CD14-positive monocyte (primary cell): Measurements from ENCODE around the gene PCP4. TPM values are rescaled to one million over a fixed set of nuclear protein-coding genes. Genes with fewer than 3 reads are reported as not detected.

Experiments
- DNase-seq, 3 donors: peaks; one replicate each; pipeline ENCODE4 v3.0.0-alpha.2; 2011 to 2022
- H2AFZ ChIP-seq: 2 replicates; pipeline ENCODE4 v1.6.0; 2012; ENCODE audit warnings: mild to moderate bottlenecking, low read depth, low read length, inconsistent platforms; ENCODE audit not compliant: insufficient read depth, poor library complexity, severe bottlenecking
- H3K27ac ChIP-seq, 2 donors: 1 replicate in 1 of 2; 2 replicates in 1 of 2; pipeline ENCODE4 v1.5.1; 2012 to 2013; ENCODE audit warnings: low read length in 2 of 2, control low read depth in 1 of 2, inconsistent platforms in 1 of 2, low read depth in 1 of 2, mild to moderate bottlenecking in 1 of 2
- H3K27me3 ChIP-seq, 2 donors: one replicate each; pipeline versions ENCODE4 v1.6.0 to v1.6.1; 2011 to 2013; ENCODE audit warnings: low read length in 2 of 2; ENCODE audit not compliant: control insufficient read depth in 2 of 2, insufficient read depth in 2 of 2
- H3K36me3 ChIP-seq, 2 donors: replicated peaks in 1 of 2; 1 replicate in 1 of 2; 2 replicates in 1 of 2; pipeline versions ENCODE4 v1.5.1 to v1.6.1; 2012 to 2013; ENCODE audit warnings: low read length in 2 of 2, control low read depth in 1 of 2, inconsistent platforms in 1 of 2, mild to moderate bottlenecking in 1 of 2; ENCODE audit not compliant: insufficient read depth in 2 of 2, control insufficient read depth in 1 of 2
- H3K4me1 ChIP-seq, 2 donors: 1 replicate in 1 of 2; 2 replicates in 1 of 2; pipeline versions ENCODE4 v1.5.1 to v1.6.1; 2012 to 2013; ENCODE audit warnings: low read length in 2 of 2, control low read depth in 1 of 2, inconsistent platforms in 1 of 2, mild to moderate bottlenecking in 1 of 2, moderate library complexity in 1 of 2; ENCODE audit not compliant: insufficient read depth in 2 of 2, control insufficient read depth in 1 of 2
- H3K4me2 ChIP-seq: replicated peaks from 2 replicates; pipeline ENCODE3; 2012; ENCODE audit warnings: low read length, moderate library complexity, mild to moderate bottlenecking; ENCODE audit not compliant: poor library complexity, severe bottlenecking; ENCODE audit errors: extremely low read depth
- H3K4me3 ChIP-seq, 3 experiments: fragments of 200-600 bp in 1 of 3; sonication (generic) in 1 of 3; replicated peaks in 1 of 3; 1 replicate in 2 of 3; 2 replicates in 1 of 3; pipeline ENCODE4 v1.5.1; 2011 to 2013; ENCODE audit warnings: low read length in 3 of 3, mild to moderate bottlenecking in 3 of 3, control low read depth in 2 of 3, low read depth in 2 of 3, inconsistent platforms in 1 of 3, moderate library complexity in 1 of 3
- H3K79me2 ChIP-seq: 2 replicates; pipeline ENCODE4 v1.6.0; 2012; ENCODE audit warnings: mild to moderate bottlenecking, control low read depth, inconsistent platforms, low read length, moderate library complexity; ENCODE audit not compliant: insufficient read depth
- H3K9ac ChIP-seq: 2 replicates; pipeline ENCODE4 v1.6.0; 2017; ENCODE audit warnings: low read length, mild to moderate bottlenecking; ENCODE audit not compliant: insufficient read depth, poor library complexity, severe bottlenecking
- H3K9me3 ChIP-seq, 2 donors: replicated peaks in 1 of 2; 1 replicate in 1 of 2; 2 replicates in 1 of 2; pipeline versions ENCODE4 v1.5.1 to v1.6.1; 2012 to 2013; ENCODE audit warnings: low read length in 2 of 2, control low read depth in 1 of 2; ENCODE audit not compliant: control insufficient read depth in 1 of 2, insufficient read depth in 1 of 2
- H4K20me1 ChIP-seq: 2 replicates; pipeline ENCODE4 v1.6.0; 2012; ENCODE audit warnings: mild to moderate bottlenecking, low read length, control low read depth, moderate library complexity; ENCODE audit not compliant: insufficient read depth
- H3K27ac Mint-ChIP-seq, 7 donors: one replicate each; pipeline ENCODE4 v1.8.0; 2020; ENCODE audit warnings: mild to moderate bottlenecking in 7 of 7, mixed read lengths in 7 of 7, moderate library complexity in 6 of 7, inconsistent platforms in 2 of 7
- H3K27me3 Mint-ChIP-seq, 3 donors: one replicate each; pipeline ENCODE4 v1.8.0; 2021 to 2022; ENCODE audit warnings: low read depth in 3 of 3, mild to moderate bottlenecking in 3 of 3, mixed read lengths in 3 of 3, moderate library complexity in 3 of 3, inconsistent platforms in 1 of 3
- H3K36me3 Mint-ChIP-seq, 2 donors: one replicate each; pipeline ENCODE4 v1.8.0; 2020; ENCODE audit warnings: mixed read lengths in 2 of 2, inconsistent platforms in 1 of 2, mild to moderate bottlenecking in 1 of 2
- H3K4me1 Mint-ChIP-seq: one replicate; pipeline ENCODE4 v1.8.0; 2020; ENCODE audit warnings: mild to moderate bottlenecking, mixed read lengths
- H3K4me3 Mint-ChIP-seq, 2 donors: one replicate each; pipeline ENCODE4 v1.8.0; 2020; ENCODE audit warnings: mild to moderate bottlenecking in 2 of 2, mixed read lengths in 2 of 2, moderate library complexity in 1 of 2
- H3K9me3 Mint-ChIP-seq, 7 donors: one replicate each; pipeline ENCODE4 v1.8.0; 2020 to 2022; ENCODE audit warnings: mixed read lengths in 7 of 7, mild to moderate bottlenecking in 6 of 7, moderate library complexity in 6 of 7, inconsistent platforms in 2 of 7
- WGBS: methylation state at CpG from one replicate; pipeline ENCODE4 v1.1.5; 2013; ENCODE audit warnings: missing lambda C conversion rate; ENCODE audit not compliant: insufficient coverage; 5-methylcytosine and 5-hydroxymethylcytosine counted together
- intact Hi-C, 2 donors: fragments of 100-400 bp; cut with micrococcal nuclease; formaldehyde crosslinking; loops; one replicate each; pipeline versions ENCODE4 v1.15.0 to v1.15.1; 2023
- polyA plus RNA-seq, 3 donors: library from polyadenylated mRNA; depleted of rRNA in 1 of 3; unstranded in 2 of 3; stranded (reverse) in 1 of 3; fragments of 300-500 nt in 2 of 3; fragments of >200 nt in 1 of 3; fragmentation: Illumina TruSeq in 2 of 3; gene quantifications; 1 replicate in 2 of 3; 2 replicates in 1 of 3; pipeline ENCODE4 v1.2.3, GENCODE V29; 2012 to 2021
- TF ChIP-seq, protein P1 (sequence below): fragments of 200-600 bp; IDR thresholded peaks from one replicate; pipeline ENCODE4 v1.8.0; 2022; ENCODE audit warnings: antibody characterized with exemption, mild to moderate bottlenecking

The PCP4 gene
- polyA plus RNA-seq, 3 donors: not detected

DNA sequence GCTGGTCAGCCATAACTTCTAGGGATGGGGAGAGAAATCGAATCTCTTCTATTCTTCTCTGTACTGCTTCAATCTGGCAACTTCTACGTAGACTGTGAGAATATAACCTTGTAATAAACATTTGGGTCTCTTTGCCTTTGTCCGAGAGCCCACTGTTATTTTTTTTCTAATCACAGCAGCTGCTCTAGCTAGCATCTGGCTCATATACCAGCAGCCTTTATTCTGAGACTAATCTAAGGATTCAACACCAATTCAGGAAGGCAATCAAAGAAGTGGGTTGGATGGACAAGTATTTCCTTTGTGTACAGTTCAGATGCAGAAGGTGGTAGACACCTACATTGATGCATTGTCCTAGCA lies 15.6 kb downstream of the PCP4 start:
- Histone ChIP-seq H3K27me3 (no peaks in the 10 kb centered on the region), H2AFZ (no peak overlapping the region), H3K79me2 (no peaks in the 10 kb centered on the region), H3K4me3 (no peak overlapping the region), H3K36me3 (no peaks in the 10 kb centered on the region), H4K20me1 (no peaks in the 10 kb centered on the region), H3K27ac (no peak overlapping the region), H3K4me2 (no peak overlapping the region), H3K4me1 (no peaks in the 10 kb centered on the region), H3K9ac (no peak overlapping the region), H3K9me3 (no peaks in the 10 kb centered on the region)
- H3K4me1 Mint-ChIP-seq: no peaks in the 10 kb centered on the region
- intact Hi-C loops: no loop called here
- peaks cover 0 to 2% (median 0%) of the 10 kb centered on the region in 3 donors for H3K27me3 Mint-ChIP-seq
- no peak for DNase-seq
- H3K36me3 Mint-ChIP-seq: no peaks in the 10 kb centered on the region
- no peak overlapping the region for H3K27ac Mint-ChIP-seq
- no peak overlapping the region for H3K4me3 Mint-ChIP-seq
- H3K9me3 Mint-ChIP-seq: no peaks in the 10 kb centered on the region
- WGBS: no CpG with 5 or more reads among the region's 3 CpGs
- TF ChIP-seq, protein P1, sequence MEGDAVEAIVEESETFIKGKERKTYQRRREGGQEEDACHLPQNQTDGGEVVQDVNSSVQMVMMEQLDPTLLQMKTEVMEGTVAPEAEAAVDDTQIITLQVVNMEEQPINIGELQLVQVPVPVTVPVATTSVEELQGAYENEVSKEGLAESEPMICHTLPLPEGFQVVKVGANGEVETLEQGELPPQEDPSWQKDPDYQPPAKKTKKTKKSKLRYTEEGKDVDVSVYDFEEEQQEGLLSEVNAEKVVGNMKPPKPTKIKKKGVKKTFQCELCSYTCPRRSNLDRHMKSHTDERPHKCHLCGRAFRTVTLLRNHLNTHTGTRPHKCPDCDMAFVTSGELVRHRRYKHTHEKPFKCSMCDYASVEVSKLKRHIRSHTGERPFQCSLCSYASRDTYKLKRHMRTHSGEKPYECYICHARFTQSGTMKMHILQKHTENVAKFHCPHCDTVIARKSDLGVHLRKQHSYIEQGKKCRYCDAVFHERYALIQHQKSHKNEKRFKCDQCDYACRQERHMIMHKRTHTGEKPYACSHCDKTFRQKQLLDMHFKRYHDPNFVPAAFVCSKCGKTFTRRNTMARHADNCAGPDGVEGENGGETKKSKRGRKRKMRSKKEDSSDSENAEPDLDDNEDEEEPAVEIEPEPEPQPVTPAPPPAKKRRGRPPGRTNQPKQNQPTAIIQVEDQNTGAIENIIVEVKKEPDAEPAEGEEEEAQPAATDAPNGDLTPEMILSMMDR: no peak

DNA sequence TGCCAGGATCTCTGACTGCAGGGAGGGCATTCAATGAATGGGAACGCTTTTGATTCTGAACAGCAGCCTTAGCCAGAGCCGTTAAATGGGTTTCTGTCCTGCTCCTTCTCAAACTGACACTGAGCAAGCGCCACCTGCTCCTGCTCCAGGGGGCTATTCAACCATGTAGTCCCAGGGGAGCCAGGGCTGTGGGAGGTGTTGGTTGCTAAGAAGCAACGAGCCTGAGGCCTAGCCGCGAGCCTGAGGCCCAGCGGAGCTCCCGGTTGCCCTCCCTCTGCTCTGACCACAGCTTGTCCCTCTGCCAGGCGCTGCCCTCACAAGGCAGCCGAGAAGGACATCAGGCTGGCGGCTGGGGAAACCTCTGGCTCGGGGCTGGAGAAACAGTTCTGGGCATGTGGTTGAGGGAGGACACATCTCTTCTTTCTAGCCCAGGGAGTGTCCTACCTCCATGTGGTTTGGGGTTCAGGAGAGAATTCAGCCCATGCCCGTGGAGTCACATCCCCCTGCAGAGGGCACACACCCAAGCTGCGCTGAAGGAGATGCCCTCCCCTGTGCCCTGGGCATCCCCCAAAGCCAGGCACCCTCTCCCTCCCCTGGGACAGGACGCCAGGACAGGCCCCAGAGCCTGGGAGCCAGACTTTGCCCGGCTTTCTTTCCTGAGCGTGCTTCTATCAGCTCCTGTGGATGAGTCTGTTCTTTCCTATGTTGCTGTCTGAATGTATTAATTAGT lies 18.0 kb downstream of the PCP4 start:
- Histone ChIP-seq H3K36me3 (no peaks in the 10 kb centered on the region), H4K20me1 (no peaks in the 10 kb centered on the region), H3K4me2 (no peak overlapping the region), H3K27ac (no peak overlapping the region), H3K4me3 (no peak overlapping the region), H3K4me1 (no peaks in the 10 kb centered on the region), H2AFZ (no peak overlapping the region), H3K9ac (no peak overlapping the region), H3K9me3 (no peaks in the 10 kb centered on the region), H3K27me3 (no peaks in the 10 kb centered on the region), H3K79me2 (no peaks in the 10 kb centered on the region)
- H3K27me3 Mint-ChIP-seq: no peaks in the 10 kb centered on the region
- WGBS: 83% methylated on average over 10 of the region's 17 CpGs
- no peak for DNase-seq
- TF ChIP-seq, protein P1: no peak
- H3K4me1 Mint-ChIP-seq: no peaks in the 10 kb centered on the region
- no peaks in the 10 kb centered on the region for H3K36me3 Mint-ChIP-seq
- H3K4me3 Mint-ChIP-seq: no peak overlapping the region
- no peak overlapping the region for H3K27ac Mint-ChIP-seq
- peaks cover 0 to 2% (median 0%) of the 10 kb centered on the region in 7 donors for H3K9me3 Mint-ChIP-seq
- intact Hi-C loops: no loop called here
